Spleen (tissue), 7 donors: ENCODE measurements around the gene WFDC9.

Experiments
- POLR2A ChIP-seq, 3 donors: fragments of 450-650 bp; IDR thresholded peaks; one replicate each; pipeline ENCODE4 v1.5.1; 2017; ENCODE audit warnings: antibody characterized with exemption in 3 of 3, mild to moderate bottlenecking in 1 of 3
- TF ChIP-seq, protein P1 (sequence below), 11 experiments: fragments of 200-600 bp in 7 of 11; fragments of 450-650 bp in 4 of 11; sonication (generic) in 4 of 11; IDR thresholded peaks in 8 of 11; conservative IDR thresholded peaks in 3 of 11; 1 replicate in 7 of 11; 2 replicates in 4 of 11; pipeline versions ENCODE4 v1.4.0 to v1.8.0; 2016 to 2021; ENCODE audit warnings: antibody characterized with exemption in 11 of 11, inconsistent platforms in 4 of 11, mild to moderate bottlenecking in 1 of 11
- donor health status: DM: no; HTN: no; CAD: no; lungs with moderate emphysema.
- donor health status: DM: no; HTN: no; CAD: no.
- donor health status: DM: no; HTN: no; CAD: no.

GRCh38 chr20:45646875-45647274 is 15.8 kb upstream of the WFDC9 start:
- TF ChIP-seq, protein P1, sequence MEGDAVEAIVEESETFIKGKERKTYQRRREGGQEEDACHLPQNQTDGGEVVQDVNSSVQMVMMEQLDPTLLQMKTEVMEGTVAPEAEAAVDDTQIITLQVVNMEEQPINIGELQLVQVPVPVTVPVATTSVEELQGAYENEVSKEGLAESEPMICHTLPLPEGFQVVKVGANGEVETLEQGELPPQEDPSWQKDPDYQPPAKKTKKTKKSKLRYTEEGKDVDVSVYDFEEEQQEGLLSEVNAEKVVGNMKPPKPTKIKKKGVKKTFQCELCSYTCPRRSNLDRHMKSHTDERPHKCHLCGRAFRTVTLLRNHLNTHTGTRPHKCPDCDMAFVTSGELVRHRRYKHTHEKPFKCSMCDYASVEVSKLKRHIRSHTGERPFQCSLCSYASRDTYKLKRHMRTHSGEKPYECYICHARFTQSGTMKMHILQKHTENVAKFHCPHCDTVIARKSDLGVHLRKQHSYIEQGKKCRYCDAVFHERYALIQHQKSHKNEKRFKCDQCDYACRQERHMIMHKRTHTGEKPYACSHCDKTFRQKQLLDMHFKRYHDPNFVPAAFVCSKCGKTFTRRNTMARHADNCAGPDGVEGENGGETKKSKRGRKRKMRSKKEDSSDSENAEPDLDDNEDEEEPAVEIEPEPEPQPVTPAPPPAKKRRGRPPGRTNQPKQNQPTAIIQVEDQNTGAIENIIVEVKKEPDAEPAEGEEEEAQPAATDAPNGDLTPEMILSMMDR (IDR thresholded peaks at IDR 0.05 in 8 of 11, conservative IDR thresholded peaks at IDR 0.05 in 3 of 11): no peak
- no peak for TF ChIP-seq POLR2A (IDR thresholded peaks at IDR 0.05)
